Prostate gland (tissue), 2 donors: Measurements from ENCODE around the gene STK24. TPM values are rescaled to one million over a fixed set of nuclear protein-coding genes. Genes with fewer than 3 reads are reported as not detected.
"Not testable (repeated sequence)": the region's sequence is repeated elsewhere in the genome, so short reads cannot be mapped to it uniquely, and the experiment has no call there.

Experiments used
- DNase-seq: peaks from one replicate; pipeline ENCODE4 v3.0.0-alpha.2; 2019; ENCODE audit warnings: low spot score
- H3K27ac ChIP-seq, 2 donors: fragments of 200-600 bp; sonication (generic); 2 replicates each; pipeline ENCODE4 v1.5.1; 2017 to 2019
- H3K27me3 ChIP-seq: fragments of 200-600 bp; sonication (generic); replicated peaks from 2 replicates; pipeline ENCODE4 v1.5.1; 2019; ENCODE audit not compliant: insufficient read depth
- H3K36me3 ChIP-seq, 2 donors: fragments of 200-600 bp; sonication (generic); 1 replicate in 1 of 2; 2 replicates in 1 of 2; pipeline versions ENCODE4 v1.5.1 to v1.8.1; 2017 to 2019
- H3K4me1 ChIP-seq: fragments of 200-600 bp; sonication (generic); replicated peaks from 2 replicates; pipeline ENCODE4 v1.5.1; 2019
- H3K4me3 ChIP-seq, 2 donors: fragments of 200-600 bp; sonication (generic); 2 replicates each; pipeline ENCODE4 v1.5.1; 2017 to 2019
- H3K9me3 ChIP-seq: fragments of 200-600 bp; sonication (generic); 2 replicates; pipeline ENCODE4 v1.5.1; 2017
- CTCF ChIP-seq, 4 experiments: fragments of 200-600 bp in 2 of 4; fragments of 450-650 bp in 2 of 4; sonication (generic) in 2 of 4; IDR thresholded peaks; 1 replicate in 3 of 4; 2 replicates in 1 of 4; pipeline ENCODE4 v1.5.1; 2016 to 2019; ENCODE audit warnings: antibody characterized with exemption in 4 of 4, mild to moderate bottlenecking in 2 of 4, moderate library complexity in 2 of 4
- POLR2A ChIP-seq: fragments of 450-650 bp; IDR thresholded peaks from one replicate; pipeline ENCODE4 v1.6.1; 2016; ENCODE audit warnings: antibody characterized with exemption, mild to moderate bottlenecking
- POLR2AphosphoS5 ChIP-seq: sonication (generic); formaldehyde crosslinking; IDR thresholded peaks from one replicate; pipeline ENCODE4 v1.6.1; 2017; ENCODE audit warnings: antibody characterized with exemption
- WGBS: methylation state at CpG from one replicate; pipeline ENCODE4 v1.1.5; 2018; 5-methylcytosine and 5-hydroxymethylcytosine counted together
- intact Hi-C: fragments of 100-400 bp; cut with DNase I; formaldehyde crosslinking; loops from one replicate; pipeline ENCODE4 v1.14.2; 2022
- total RNA-seq, 2 donors: library from RNA; depleted of rRNA; stranded (reverse); fragments of >200 nt; gene quantifications; one replicate each; pipeline ENCODE4 v1.1.0, GENCODE V29; 2016

STK24 gene
- total RNA-seq, 2 donors from 2014 or later: 80.5 to 187 TPM

GRCh38 chr13:98570929-98571372 is 6.0 kb downstream of the STK24 start:
- DNase-seq: no peak
- no peaks in the 10 kb centered on the region for H3K27me3 ChIP-seq
- H3K4me1 ChIP-seq: peaks cover 7% of the 10 kb centered on the region
- no peak for TF ChIP-seq POLR2A
- no peak for TF ChIP-seq POLR2AphosphoS5
- no peak for TF ChIP-seq CTCF (IDR thresholded peaks at IDR 0.05)
- no peak overlapping the region for H3K4me3 ChIP-seq
- WGBS: 25% methylated on average over 10 of the region's 10 CpGs
- no peaks in the 10 kb centered on the region for H3K36me3 ChIP-seq
- H3K27ac ChIP-seq: peak overlapping the region; percentile 7 to 47
- H3K9me3 ChIP-seq: no peaks in the 10 kb centered on the region
- intact Hi-C loops: loop anchor here (10.0 kb wide), 1 partner anchor 1456 kb away; no protein-coding TSS in a partner anchor

- 80% methylated on average over 17 of the region's 17 CpGs for WGBS
- intact Hi-C loops: loop anchor here (10.0 kb wide), 1 partner anchor 1455 kb away; no protein-coding TSS in a partner anchor
- DNase-seq, H3K36me3 ChIP-seq, H3K27me3 ChIP-seq, H3K4me1 ChIP-seq, H3K9me3 ChIP-seq, H3K4me3 ChIP-seq: not testable (repeated sequence)
- H3K27ac ChIP-seq: peak overlapping the region; percentile 28 to 47
Measured at GRCh38 chr13:98569494-98570367, 7.2 kb downstream of the STK24 start.

DNA sequence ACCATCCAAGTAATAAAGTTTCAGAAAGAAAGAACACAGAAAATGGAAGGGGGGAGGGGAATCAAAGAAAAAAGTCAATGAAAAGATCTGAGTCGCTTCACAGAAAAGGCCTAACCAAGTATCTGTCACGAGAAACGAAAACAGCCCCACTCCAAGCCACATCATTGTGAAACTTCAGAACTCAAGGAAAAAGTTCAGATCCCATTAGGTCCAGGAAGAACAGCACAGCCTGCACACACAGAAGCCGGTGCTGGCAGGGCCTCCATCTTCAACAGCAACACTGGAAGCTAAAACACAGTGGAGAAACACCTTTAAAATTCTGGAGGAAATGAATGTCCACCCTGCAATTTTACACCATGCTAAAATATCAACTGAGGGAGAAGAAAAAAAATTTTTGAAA is 8.0 kb downstream of the STK24 start:
- Histone ChIP-seq H3K27me3 (no peaks in the 10 kb centered on the region), H3K36me3 (no peaks in the 10 kb centered on the region), H3K4me1 (peaks cover 10% of the 10 kb centered on the region), H3K27ac (no peak overlapping the region), H3K4me3 (no peak overlapping the region), H3K9me3 (no peaks in the 10 kb centered on the region)
- TF ChIP-seq POLR2A (no peak), CTCF (IDR thresholded peaks at IDR 0.05) (no peak), POLR2AphosphoS5 (no peak)
- intact Hi-C loops: no loop called here
- 85% methylated on average over 4 of the region's 4 CpGs for WGBS
- DNase-seq: no peak

DNA sequence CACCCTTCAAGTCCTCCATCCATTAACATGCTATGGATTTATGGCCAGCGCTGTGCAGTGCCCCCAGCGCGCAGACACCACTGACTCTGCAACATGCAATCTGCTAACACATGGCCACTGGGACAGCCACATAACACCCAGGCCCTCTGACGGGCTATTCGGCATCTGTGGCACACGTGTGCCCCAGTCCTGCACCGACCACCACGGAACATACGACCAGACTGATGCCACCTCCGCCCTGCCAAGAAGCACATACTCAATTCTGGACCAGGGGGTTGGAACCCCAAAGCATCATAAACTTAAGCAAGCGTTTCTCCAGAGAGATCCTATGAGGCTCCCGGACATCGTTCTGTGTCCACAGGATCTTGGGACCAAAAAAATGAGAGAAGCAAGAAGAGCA is 9.8 kb downstream of the STK24 start:
- TF ChIP-seq CTCF (IDR thresholded peaks at IDR 0.05): no peak
- no peak for TF ChIP-seq POLR2AphosphoS5
- no peak for TF ChIP-seq POLR2A
- H3K36me3 ChIP-seq: no peaks in the 10 kb centered on the region
- no peak overlapping the region for H3K4me3 ChIP-seq
- H3K4me1 ChIP-seq: peaks cover 10% of the 10 kb centered on the region
- no peak overlapping the region for H3K27ac ChIP-seq
- H3K27me3 ChIP-seq: no peaks in the 10 kb centered on the region
- intact Hi-C loops: no loop called here
- no peak for DNase-seq
- no peaks in the 10 kb centered on the region for H3K9me3 ChIP-seq
- WGBS: 91% methylated on average over 13 of the region's 13 CpGs

DNA sequence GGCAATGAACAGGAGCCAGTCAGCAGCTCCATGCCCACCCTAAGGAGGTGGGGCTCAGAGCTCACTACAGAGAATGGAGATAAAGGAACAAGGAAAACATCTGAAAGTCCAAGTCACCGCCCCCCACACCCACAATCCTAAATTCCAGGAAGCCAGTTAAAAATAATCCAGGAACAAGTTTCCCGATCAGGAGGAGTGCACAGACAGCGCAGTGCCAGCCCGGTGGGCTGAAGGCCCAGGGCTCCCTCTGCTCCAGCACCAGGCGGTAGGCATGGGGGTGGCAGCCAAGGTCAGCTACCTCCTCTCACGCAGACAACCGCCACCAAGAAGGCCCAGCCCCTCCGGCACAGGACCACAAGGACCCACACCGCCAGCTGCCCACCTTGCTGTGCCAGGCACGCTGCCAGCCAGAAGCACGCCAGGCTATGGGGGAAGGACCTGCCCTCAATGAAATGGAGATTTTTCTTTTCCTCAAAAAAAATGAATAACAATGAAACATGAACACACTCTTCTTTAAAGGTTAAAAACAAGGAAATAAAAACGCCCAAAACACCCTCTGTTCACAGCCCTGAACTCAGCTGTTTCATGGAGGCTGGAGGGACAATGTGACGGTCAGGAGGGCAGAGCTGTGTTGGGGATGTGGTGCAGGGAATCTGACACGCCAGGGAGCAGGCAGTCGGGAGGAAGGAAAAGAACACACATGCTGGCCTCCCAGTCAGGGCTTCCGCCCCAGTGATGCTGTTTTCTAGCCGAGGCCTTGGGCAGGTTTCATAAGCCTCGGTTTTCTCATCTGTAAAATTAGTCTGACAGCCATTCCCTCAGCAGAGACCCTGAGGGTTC is 11.0 kb downstream of the STK24 start:
- H3K9me3 ChIP-seq: no peaks in the 10 kb centered on the region
- peak; percentile 56 for TF ChIP-seq POLR2AphosphoS5
- no peak for TF ChIP-seq CTCF (IDR thresholded peaks at IDR 0.05)
- 29% methylated on average over 18 of the region's 18 CpGs for WGBS
- H3K36me3 ChIP-seq: no peaks in the 10 kb centered on the region
- no peak overlapping the region for H3K4me3 ChIP-seq
- H3K27ac ChIP-seq: peak overlapping the region; percentile 50 to 55
- no peaks in the 10 kb centered on the region for H3K27me3 ChIP-seq
- intact Hi-C loops: no loop called here
- peak; percentile 49 for DNase-seq
- peaks cover 6% of the 10 kb centered on the region for H3K4me1 ChIP-seq
